ENCODE measurements around the gene SLC12A9.

DNA sequence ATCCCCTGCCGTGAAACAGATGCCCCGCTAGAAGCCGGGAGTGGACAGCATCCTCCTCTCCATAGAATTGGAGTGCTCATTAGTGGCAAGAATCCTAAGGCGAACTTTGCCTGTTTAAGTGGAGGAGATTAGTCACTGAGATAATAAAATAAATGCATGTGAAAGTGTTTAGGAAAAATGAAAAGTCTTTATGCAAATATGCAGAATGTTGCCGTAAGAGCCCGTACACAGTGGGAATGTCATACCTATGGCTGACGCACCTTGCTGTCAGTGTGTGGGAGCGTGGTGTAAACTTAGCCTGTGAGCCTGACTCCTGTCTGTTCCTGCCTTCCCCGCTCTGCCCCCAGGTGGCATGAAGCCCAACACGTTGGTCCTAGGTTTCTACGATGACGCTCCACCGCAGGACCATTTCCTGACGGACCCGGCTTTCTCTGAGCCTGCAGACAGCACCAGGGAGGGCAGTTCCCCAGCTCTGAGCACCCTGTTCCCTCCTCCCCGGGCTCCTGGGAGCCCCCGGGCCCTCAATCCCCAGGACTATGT, 12.9 kb downstream of the SLC12A9 start:
- TF ChIP-seq, protein P1, sequence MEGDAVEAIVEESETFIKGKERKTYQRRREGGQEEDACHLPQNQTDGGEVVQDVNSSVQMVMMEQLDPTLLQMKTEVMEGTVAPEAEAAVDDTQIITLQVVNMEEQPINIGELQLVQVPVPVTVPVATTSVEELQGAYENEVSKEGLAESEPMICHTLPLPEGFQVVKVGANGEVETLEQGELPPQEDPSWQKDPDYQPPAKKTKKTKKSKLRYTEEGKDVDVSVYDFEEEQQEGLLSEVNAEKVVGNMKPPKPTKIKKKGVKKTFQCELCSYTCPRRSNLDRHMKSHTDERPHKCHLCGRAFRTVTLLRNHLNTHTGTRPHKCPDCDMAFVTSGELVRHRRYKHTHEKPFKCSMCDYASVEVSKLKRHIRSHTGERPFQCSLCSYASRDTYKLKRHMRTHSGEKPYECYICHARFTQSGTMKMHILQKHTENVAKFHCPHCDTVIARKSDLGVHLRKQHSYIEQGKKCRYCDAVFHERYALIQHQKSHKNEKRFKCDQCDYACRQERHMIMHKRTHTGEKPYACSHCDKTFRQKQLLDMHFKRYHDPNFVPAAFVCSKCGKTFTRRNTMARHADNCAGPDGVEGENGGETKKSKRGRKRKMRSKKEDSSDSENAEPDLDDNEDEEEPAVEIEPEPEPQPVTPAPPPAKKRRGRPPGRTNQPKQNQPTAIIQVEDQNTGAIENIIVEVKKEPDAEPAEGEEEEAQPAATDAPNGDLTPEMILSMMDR (conservative IDR thresholded peaks at IDR 0.05; ENCODE audit: low read depth, low read length) = no peak
- TF ChIP-seq POLR2A (IDR thresholded peaks at IDR 0.05; ENCODE audit: low read depth, low read length) (no peak), FOS (IDR thresholded peaks at IDR 0.05; ENCODE audit: low read depth, low read length) (no peak), MXI1 (IDR thresholded peaks at IDR 0.05; ENCODE audit: borderline replicate concordance, low read depth, low read length) (no peak)

Data from IMR-90 (cell line).